WTC11 (cell line): ENCODE results near the gene GHRHR. TPM values are rescaled to one million over a fixed set of nuclear protein-coding genes. Genes with fewer than 3 reads are reported as not detected.

Experiments used
- ATAC-seq: fragments of 200-7000 bp; cut with Tn5 transposase; 2 replicates; pipeline ENCODE4 v1.10.0; 2021; ENCODE audit warnings: mild to moderate bottlenecking, moderate library complexity
- CTCF ChIA-PET: fragments of 300-600 bp; sonication (Branson Sonifier 250); formaldehyde crosslinking; loops from one replicate; lab custom pipeline; 2021; ENCODE audit warnings: antibody characterized with exemption; lab: Charles Lee
- POLR2A ChIA-PET: fragments of 350-600 bp; sonication (Branson Sonifier 250); formaldehyde crosslinking; loops from one replicate; lab custom pipeline; 2021; ENCODE audit warnings: antibody characterized with exemption; lab: Charles Lee
- DNase-seq: peaks from one replicate; pipeline ENCODE4 v3.0.0; 2021; ENCODE audit warnings: low spot score
- H3K27ac Mint-ChIP-seq: 2 replicates; pipeline ENCODE4 v1.8.0; 2021; ENCODE audit warnings: mixed read lengths
- H3K27me3 Mint-ChIP-seq: 2 replicates; pipeline ENCODE4 v1.8.0; 2021; ENCODE audit warnings: low read depth, mild to moderate bottlenecking, moderate library complexity, mixed read lengths
- H3K36me3 Mint-ChIP-seq: 2 replicates; pipeline ENCODE4 v1.8.0; 2021; ENCODE audit warnings: mixed read lengths
- H3K4me1 Mint-ChIP-seq: 2 replicates; pipeline ENCODE4 v1.8.0; 2022; ENCODE audit warnings: mixed read lengths
- H3K4me3 Mint-ChIP-seq: 2 replicates; pipeline ENCODE4 v1.8.0; 2021; ENCODE audit warnings: mild to moderate bottlenecking, moderate library complexity, mixed read lengths
- H3K9me3 Mint-ChIP-seq: 2 replicates; pipeline ENCODE4 v1.8.0; 2021; ENCODE audit warnings: mixed read lengths
- ATF3 ChIP-seq: sonication (generic); formaldehyde crosslinking; conservative IDR thresholded peaks from 2 replicates; pipeline ENCODE4 v1.8.1; 2022; ENCODE audit warnings: mild to moderate bottlenecking, missing genetic modification reagents
- CDX4 ChIP-seq: fragments of 250-450 bp; sonication (Bioruptor Pico); IDR thresholded peaks from 2 replicates; pipeline ENCODE4 v1.9.0; 2021; ENCODE audit warnings: moderate library complexity, mild to moderate bottlenecking, inconsistent platforms, borderline replicate concordance
- CTCF ChIP-seq: fragments of 200-600 bp; IDR thresholded peaks from 2 replicates; pipeline ENCODE4 v1.8.0; 2022; ENCODE audit warnings: antibody characterized with exemption
- E2F4 ChIP-seq: sonication (generic); formaldehyde crosslinking; IDR thresholded peaks from 2 replicates; pipeline ENCODE4 v1.8.1; 2022; ENCODE audit warnings: low read depth, mild to moderate bottlenecking, moderate library complexity, missing genetic modification reagents, borderline replicate concordance
- E2F5 ChIP-seq: sonication (generic); formaldehyde crosslinking; IDR thresholded peaks from 2 replicates; pipeline ENCODE4 v1.8.1; 2022; ENCODE audit warnings: mild to moderate bottlenecking, moderate library complexity, missing genetic modification reagents
- ELF4 ChIP-seq: sonication (generic); formaldehyde crosslinking; IDR thresholded peaks from 2 replicates; pipeline ENCODE4 v1.8.1; 2022; ENCODE audit warnings: low read depth, mild to moderate bottlenecking, moderate library complexity, missing genetic modification reagents
- NR3C1 ChIP-seq: sonication (generic); formaldehyde crosslinking; conservative IDR thresholded peaks from 2 replicates; pipeline ENCODE4 v1.8.1; 2023; ENCODE audit warnings: low read depth, mild to moderate bottlenecking, missing genetic modification reagents
- OVOL2 ChIP-seq: fragments of 250-450 bp; sonication (Bioruptor Pico); IDR thresholded peaks from 2 replicates; pipeline ENCODE4 v1.9.0; 2021; ENCODE audit warnings: mild to moderate bottlenecking, borderline replicate concordance
- USF2 ChIP-seq: sonication (generic); formaldehyde crosslinking; IDR thresholded peaks from 2 replicates; pipeline ENCODE4 v1.8.1; 2023; ENCODE audit warnings: mild to moderate bottlenecking, missing genetic modification reagents, moderate library complexity
- ZBTB21 ChIP-seq: sonication (generic); formaldehyde crosslinking; IDR thresholded peaks from 2 replicates; pipeline ENCODE4 v1.8.1; 2023; ENCODE audit warnings: mild to moderate bottlenecking, missing genetic modification reagents, borderline replicate concordance
- ZNF232 ChIP-seq: sonication (generic); formaldehyde crosslinking; IDR thresholded peaks from 2 replicates; pipeline ENCODE4 v1.8.0; 2022; ENCODE audit warnings: mild to moderate bottlenecking, missing genetic modification reagents
- ZNF396 ChIP-seq: fragments of 250-450 bp; sonication (Bioruptor Pico); IDR thresholded peaks from 2 replicates; pipeline ENCODE4 v1.8.0; 2021; ENCODE audit warnings: mild to moderate bottlenecking, moderate library complexity, borderline replicate concordance
- total RNA-seq: library from RNA; stranded (reverse); gene quantifications from 3 replicates; pipeline ENCODE4 v1.2.3, GENCODE V29; 2021
- TF ChIP-seq, protein P1 (sequence below): sonication (generic); formaldehyde crosslinking; conservative IDR thresholded peaks from 2 replicates; pipeline ENCODE4 v1.8.1; 2023; ENCODE audit warnings: mild to moderate bottlenecking, low read depth, missing genetic modification reagents, moderate library complexity
- TF ChIP-seq, protein P2 (sequence below): sonication (generic); formaldehyde crosslinking; IDR thresholded peaks from 2 replicates; pipeline ENCODE4 v1.8.1; 2022; ENCODE audit warnings: low read depth, missing genetic modification reagents, borderline replicate concordance
- TF ChIP-seq, protein P3 (sequence below): sonication (generic); formaldehyde crosslinking; IDR thresholded peaks from 2 replicates; pipeline ENCODE4 v1.8.0; 2022; ENCODE audit warnings: mild to moderate bottlenecking, missing genetic modification reagents
- TF ChIP-seq, protein P4 (sequence below): fragments of 250-450 bp; sonication (Bioruptor Pico); IDR thresholded peaks from 2 replicates; pipeline ENCODE4 v1.8.0; 2021; ENCODE audit warnings: mild to moderate bottlenecking

GHRHR gene
- total RNA-seq, 1 experiment from 2014 or later, result 5.0 TPM

GRCh38 chr7:30923009-30923773 lies 40.6 kb upstream of the GHRHR start:
- H3K27me3 Mint-ChIP-seq, result no peaks in the 10 kb centered on the region
- ChIA-PET CTCF (interaction anchor here (1.1 to 2.0 kb wide), 4 partner anchors 15 to 60 kb away, joined by 4 to 7 read pairs (median 6); no protein-coding TSS in a partner anchor), POLR2A (no interaction called here)

More at GRCh38 chr7:30923009-30923773, 40.6 kb upstream of the GHRHR start:
- no peak for ATAC-seq
- H3K27ac Mint-ChIP-seq, result no peak overlapping the region
- H3K36me3 Mint-ChIP-seq, result no peaks in the 10 kb centered on the region
- DNase-seq, result peak; percentile 7
- H3K4me3 Mint-ChIP-seq, result no peak overlapping the region
- TF ChIP-seq, protein P1, sequence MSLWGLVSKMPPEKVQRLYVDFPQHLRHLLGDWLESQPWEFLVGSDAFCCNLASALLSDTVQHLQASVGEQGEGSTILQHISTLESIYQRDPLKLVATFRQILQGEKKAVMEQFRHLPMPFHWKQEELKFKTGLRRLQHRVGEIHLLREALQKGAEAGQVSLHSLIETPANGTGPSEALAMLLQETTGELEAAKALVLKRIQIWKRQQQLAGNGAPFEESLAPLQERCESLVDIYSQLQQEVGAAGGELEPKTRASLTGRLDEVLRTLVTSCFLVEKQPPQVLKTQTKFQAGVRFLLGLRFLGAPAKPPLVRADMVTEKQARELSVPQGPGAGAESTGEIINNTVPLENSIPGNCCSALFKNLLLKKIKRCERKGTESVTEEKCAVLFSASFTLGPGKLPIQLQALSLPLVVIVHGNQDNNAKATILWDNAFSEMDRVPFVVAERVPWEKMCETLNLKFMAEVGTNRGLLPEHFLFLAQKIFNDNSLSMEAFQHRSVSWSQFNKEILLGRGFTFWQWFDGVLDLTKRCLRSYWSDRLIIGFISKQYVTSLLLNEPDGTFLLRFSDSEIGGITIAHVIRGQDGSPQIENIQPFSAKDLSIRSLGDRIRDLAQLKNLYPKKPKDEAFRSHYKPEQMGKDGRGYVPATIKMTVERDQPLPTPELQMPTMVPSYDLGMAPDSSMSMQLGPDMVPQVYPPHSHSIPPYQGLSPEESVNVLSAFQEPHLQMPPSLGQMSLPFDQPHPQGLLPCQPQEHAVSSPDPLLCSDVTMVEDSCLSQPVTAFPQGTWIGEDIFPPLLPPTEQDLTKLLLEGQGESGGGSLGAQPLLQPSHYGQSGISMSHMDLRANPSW, result no peak
- no peak for TF ChIP-seq NR3C1 (CRISPR knock-in tag)
- no peak for TF ChIP-seq E2F4 (CRISPR knock-in tag)
- TF ChIP-seq ATF3 (CRISPR knock-in tag), result no peak
- no peak for TF ChIP-seq OVOL2 (CRISPR knock-in tag)
- no peak for TF ChIP-seq E2F5
- TF ChIP-seq, protein P2, sequence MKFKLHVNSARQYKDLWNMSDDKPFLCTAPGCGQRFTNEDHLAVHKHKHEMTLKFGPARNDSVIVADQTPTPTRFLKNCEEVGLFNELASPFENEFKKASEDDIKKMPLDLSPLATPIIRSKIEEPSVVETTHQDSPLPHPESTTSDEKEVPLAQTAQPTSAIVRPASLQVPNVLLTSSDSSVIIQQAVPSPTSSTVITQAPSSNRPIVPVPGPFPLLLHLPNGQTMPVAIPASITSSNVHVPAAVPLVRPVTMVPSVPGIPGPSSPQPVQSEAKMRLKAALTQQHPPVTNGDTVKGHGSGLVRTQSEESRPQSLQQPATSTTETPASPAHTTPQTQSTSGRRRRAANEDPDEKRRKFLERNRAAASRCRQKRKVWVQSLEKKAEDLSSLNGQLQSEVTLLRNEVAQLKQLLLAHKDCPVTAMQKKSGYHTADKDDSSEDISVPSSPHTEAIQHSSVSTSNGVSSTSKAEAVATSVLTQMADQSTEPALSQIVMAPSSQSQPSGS (CRISPR knock-in tag), result no peak
- no peak for TF ChIP-seq ZNF396 (CRISPR knock-in tag)
- TF ChIP-seq CTCF, result no peak
- TF ChIP-seq, protein P3, sequence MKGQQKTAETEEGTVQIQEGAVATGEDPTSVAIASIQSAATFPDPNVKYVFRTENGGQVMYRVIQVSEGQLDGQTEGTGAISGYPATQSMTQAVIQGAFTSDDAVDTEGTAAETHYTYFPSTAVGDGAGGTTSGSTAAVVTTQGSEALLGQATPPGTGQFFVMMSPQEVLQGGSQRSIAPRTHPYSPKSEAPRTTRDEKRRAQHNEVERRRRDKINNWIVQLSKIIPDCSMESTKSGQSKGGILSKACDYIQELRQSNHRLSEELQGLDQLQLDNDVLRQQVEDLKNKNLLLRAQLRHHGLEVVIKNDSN (CRISPR knock-in tag), result no peak
- no peak for TF ChIP-seq ELF4
- TF ChIP-seq ZNF232 (CRISPR knock-in tag), result no peak
- TF ChIP-seq CDX4 (CRISPR knock-in tag), result no peak
- TF ChIP-seq, protein P4, sequence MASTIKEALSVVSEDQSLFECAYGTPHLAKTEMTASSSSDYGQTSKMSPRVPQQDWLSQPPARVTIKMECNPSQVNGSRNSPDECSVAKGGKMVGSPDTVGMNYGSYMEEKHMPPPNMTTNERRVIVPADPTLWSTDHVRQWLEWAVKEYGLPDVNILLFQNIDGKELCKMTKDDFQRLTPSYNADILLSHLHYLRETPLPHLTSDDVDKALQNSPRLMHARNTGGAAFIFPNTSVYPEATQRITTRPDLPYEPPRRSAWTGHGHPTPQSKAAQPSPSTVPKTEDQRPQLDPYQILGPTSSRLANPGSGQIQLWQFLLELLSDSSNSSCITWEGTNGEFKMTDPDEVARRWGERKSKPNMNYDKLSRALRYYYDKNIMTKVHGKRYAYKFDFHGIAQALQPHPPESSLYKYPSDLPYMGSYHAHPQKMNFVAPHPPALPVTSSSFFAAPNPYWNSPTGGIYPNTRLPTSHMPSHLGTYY (CRISPR knock-in tag), result no peak
- no peak for TF ChIP-seq ZBTB21 (CRISPR knock-in tag)
- no peak for TF ChIP-seq USF2 (CRISPR knock-in tag)
- peaks cover 13% of the 10 kb centered on the region for H3K9me3 Mint-ChIP-seq
- H3K4me1 Mint-ChIP-seq, result no peaks in the 10 kb centered on the region
